Measurements from ENCODE around the gene ATF5.

ATF5 gene

GRCh38 chr19:49946415-49946814, 17.4 kb downstream of the ATF5 start:
- H3K27ac ChIP-seq, result no peak overlapping the region
- H3K79me2 ChIP-seq (ENCODE audit: insufficient read depth, low read depth), result no peaks in the 10 kb centered on the region
- peaks cover 60% of the 10 kb centered on the region; the same call in 1 of the 2 replicates for H3K27me3 ChIP-seq (ENCODE audit: insufficient read depth, low read depth)

GRCh38 chr19:49949742-49950589, 21.0 kb downstream of the ATF5 start:
- Histone ChIP-seq H3K4me3 (IDR thresholded peaks at IDR 0.05; ENCODE audit: insufficient read depth, low read depth, low read length) (no peak overlapping the region), H3K4me1 (ENCODE audit: low read depth, poor library complexity, severe bottlenecking) (no peaks in the 10 kb centered on the region), H2AFZ (ENCODE audit: low read depth) (no peak overlapping the region), H3K79me2 (ENCODE audit: insufficient read depth, low read depth) (no peaks in the 10 kb centered on the region), H3K9ac (no peak overlapping the region), H3K36me3 (ENCODE audit: insufficient read depth) (no peaks in the 10 kb centered on the region), H3K27ac (no peak overlapping the region), H4K20me1 (ENCODE audit: insufficient read depth) (no peaks in the 10 kb centered on the region), H3K4me2 (no peak overlapping the region), H3K27me3 (ENCODE audit: insufficient read depth, low read depth) (peaks cover 59% of the 10 kb centered on the region; the same call in 1 of the 2 replicates)
- TF ChIP-seq CTCF (conservative IDR thresholded peaks at IDR 0.05; ENCODE audit: low read depth, low read length), result no peak

More at GRCh38 chr19:49946415-49946814, 17.4 kb downstream of the ATF5 start:
- TF ChIP-seq CTCF (conservative IDR thresholded peaks at IDR 0.05; ENCODE audit: low read depth, low read length), result no peak
- Histone ChIP-seq H2AFZ (ENCODE audit: low read depth) (no peak overlapping the region), H3K4me1 (ENCODE audit: low read depth, poor library complexity, severe bottlenecking) (no peaks in the 10 kb centered on the region), H3K36me3 (ENCODE audit: insufficient read depth) (no peaks in the 10 kb centered on the region), H3K4me3 (IDR thresholded peaks at IDR 0.05; ENCODE audit: insufficient read depth, low read depth, low read length) (no peak overlapping the region), H3K9ac (no peak overlapping the region), H3K4me2 (no peak overlapping the region), H4K20me1 (ENCODE audit: insufficient read depth) (no peaks in the 10 kb centered on the region)

- H3K4me3 ChIP-seq (IDR thresholded peaks at IDR 0.05; ENCODE audit: insufficient read depth, low read depth, low read length), result no peak overlapping the region
- no peaks in the 10 kb centered on the region for H3K36me3 ChIP-seq (ENCODE audit: insufficient read depth)
- H3K27me3 ChIP-seq (ENCODE audit: insufficient read depth, low read depth), result peaks cover 56% of the 10 kb centered on the region; the same call in 1 of the 2 replicates
- no peaks in the 10 kb centered on the region for H3K79me2 ChIP-seq (ENCODE audit: insufficient read depth, low read depth)
- H4K20me1 ChIP-seq (ENCODE audit: insufficient read depth), result no peaks in the 10 kb centered on the region
- no peak overlapping the region for H3K4me2 ChIP-seq
- H3K9ac ChIP-seq, result no peak overlapping the region
- no peak overlapping the region for H3K27ac ChIP-seq
- H2AFZ ChIP-seq (ENCODE audit: low read depth), result no peak overlapping the region
- no peaks in the 10 kb centered on the region for H3K4me1 ChIP-seq (ENCODE audit: low read depth, poor library complexity, severe bottlenecking)
- TF ChIP-seq CTCF (conservative IDR thresholded peaks at IDR 0.05; ENCODE audit: low read depth, low read length), result no peak
Measured at GRCh38 chr19:49950590-49950948, 21.6 kb downstream of the ATF5 start.

- peaks cover 57% of the 10 kb centered on the region; the same call in 1 of the 2 replicates for H3K27me3 ChIP-seq (ENCODE audit: insufficient read depth, low read depth)
- no peak overlapping the region for H3K4me3 ChIP-seq (IDR thresholded peaks at IDR 0.05; ENCODE audit: insufficient read depth, low read depth, low read length)
- H3K9ac ChIP-seq, result no peak overlapping the region
- no peaks in the 10 kb centered on the region for H4K20me1 ChIP-seq (ENCODE audit: insufficient read depth)
- no peak for TF ChIP-seq CTCF (conservative IDR thresholded peaks at IDR 0.05; ENCODE audit: low read depth, low read length)
- no peak overlapping the region for H3K4me2 ChIP-seq
- H2AFZ ChIP-seq (ENCODE audit: low read depth), result no peak overlapping the region
- H3K36me3 ChIP-seq (ENCODE audit: insufficient read depth), result no peaks in the 10 kb centered on the region
- no peaks in the 10 kb centered on the region for H3K4me1 ChIP-seq (ENCODE audit: low read depth, poor library complexity, severe bottlenecking)
- no peaks in the 10 kb centered on the region for H3K79me2 ChIP-seq (ENCODE audit: insufficient read depth, low read depth)
- no peak overlapping the region for H3K27ac ChIP-seq
Measured at GRCh38 chr19:49950956-49951526, 22.0 kb downstream of the ATF5 start.

Measured in KMS-11 (cell line).